CD4-positive, alpha-beta T cell (primary cell): Measurements from ENCODE around the gene CCDC15. TPM values are rescaled to one million over a fixed set of nuclear protein-coding genes. Genes with fewer than 3 reads are reported as not detected.
"Not testable (repeated sequence)": the region's sequence is repeated elsewhere in the genome, so short reads cannot be mapped to it uniquely, and the experiment has no call there.

Experiments
- ATAC-seq: fragments of 200-7000 bp; cut with Tn5 transposase; one replicate; pipeline ENCODE4 v1.10.0; 2022; ENCODE audit warnings: mild to moderate bottlenecking; ENCODE audit not compliant: poor library complexity
- CTCF ChIA-PET: fragments of 350-600 bp; sonication (Branson Sonifier 250); formaldehyde crosslinking; loops from one replicate; lab custom pipeline; 2021; ENCODE audit warnings: antibody characterized with exemption, inconsistent platforms; lab: Charles Lee
- POLR2A ChIA-PET: fragments of 350-600 bp; sonication (Branson Sonifier 250); formaldehyde crosslinking; loops from one replicate; lab custom pipeline; 2021; ENCODE audit warnings: antibody characterized with exemption, inconsistent platforms; lab: Charles Lee
- DNase-seq, 14 experiments: peaks; one replicate each; pipeline ENCODE4 v3.0.0-alpha.2; 2013 to 2020; ENCODE audit warnings: mixed read lengths in 2 of 14
- H3K27ac ChIP-seq, 2 donors: one replicate each; pipeline versions ENCODE4 v1.5.1 to v1.7.0; 2013; ENCODE audit warnings: low read length in 2 of 2, low read depth in 1 of 2, mild to moderate bottlenecking in 1 of 2
- H3K27me3 ChIP-seq, 2 experiments: 1 replicate in 1 of 2; 2 replicates in 1 of 2; pipeline versions ENCODE4 v1.6.1 to v1.7.0; 2013; ENCODE audit warnings: low read length in 2 of 2, control low read depth in 1 of 2, mild to moderate bottlenecking in 1 of 2, moderate library complexity in 1 of 2; ENCODE audit not compliant: insufficient read depth in 2 of 2, control insufficient read depth in 1 of 2
- H3K36me3 ChIP-seq: one replicate; pipeline ENCODE4 v1.6.1; 2013; ENCODE audit warnings: low read length, control low read depth; ENCODE audit not compliant: insufficient read depth
- H3K4me1 ChIP-seq: one replicate; pipeline ENCODE4 v1.6.1; 2013; ENCODE audit warnings: low read length, control low read depth; ENCODE audit not compliant: insufficient read depth
- H3K4me3 ChIP-seq: one replicate; pipeline ENCODE4 v1.5.1; 2013; ENCODE audit warnings: mild to moderate bottlenecking, low read length, moderate library complexity
- H3K9me3 ChIP-seq, 2 experiments: 1 replicate in 1 of 2; 2 replicates in 1 of 2; pipeline versions ENCODE4 v1.6.1 to v1.7.0; 2013; ENCODE audit warnings: low read length in 2 of 2, mild to moderate bottlenecking in 2 of 2, control low read depth in 1 of 2, moderate library complexity in 1 of 2; ENCODE audit not compliant: control insufficient read depth in 1 of 2, insufficient read depth in 1 of 2
- H3K27ac Mint-ChIP-seq: one replicate; pipeline ENCODE4 v1.8.0; 2020; ENCODE audit warnings: mixed read lengths
- H3K27me3 Mint-ChIP-seq: one replicate; pipeline ENCODE4 v1.8.0; 2021; ENCODE audit warnings: mixed read lengths
- H3K36me3 Mint-ChIP-seq: one replicate; pipeline ENCODE4 v1.8.0; 2021; ENCODE audit warnings: low read depth, mixed read lengths
- H3K4me1 Mint-ChIP-seq: one replicate; pipeline ENCODE4 v1.8.0; 2021; ENCODE audit warnings: low read depth, mixed read lengths
- H3K4me3 Mint-ChIP-seq: one replicate; pipeline ENCODE4 v1.8.0; 2020; ENCODE audit warnings: mild to moderate bottlenecking, mixed read lengths
- H3K9me3 Mint-ChIP-seq: one replicate; pipeline ENCODE4 v1.8.0; 2020; ENCODE audit warnings: mixed read lengths
- intact Hi-C, 2 experiments: fragments of 100-400 bp; cut with DNase I in 1 of 2; cut with micrococcal nuclease in 1 of 2; formaldehyde crosslinking; loops; one replicate each; pipeline versions ENCODE4 v1.15.1 to v1.9.0; 2023 to 2025; cut with DNase I, micrococcal nuclease
- total RNA-seq, 174 experiments: library from RNA in 2 of 174; stranded (reverse) in 2 of 174; gene quantifications; one replicate each; pipeline ENCODE4 v1.2.3 and lab custom pipeline; 2021 to 2026
- TF ChIP-seq, protein P1 (sequence below): fragments of 200-600 bp; IDR thresholded peaks from one replicate; pipeline ENCODE4 v1.8.0; 2022; ENCODE audit warnings: antibody characterized with exemption, mild to moderate bottlenecking

CCDC15 gene
- total RNA-seq, 2 experiments from 2014 or later: 0.89 to 1.1 TPM

DNA sequence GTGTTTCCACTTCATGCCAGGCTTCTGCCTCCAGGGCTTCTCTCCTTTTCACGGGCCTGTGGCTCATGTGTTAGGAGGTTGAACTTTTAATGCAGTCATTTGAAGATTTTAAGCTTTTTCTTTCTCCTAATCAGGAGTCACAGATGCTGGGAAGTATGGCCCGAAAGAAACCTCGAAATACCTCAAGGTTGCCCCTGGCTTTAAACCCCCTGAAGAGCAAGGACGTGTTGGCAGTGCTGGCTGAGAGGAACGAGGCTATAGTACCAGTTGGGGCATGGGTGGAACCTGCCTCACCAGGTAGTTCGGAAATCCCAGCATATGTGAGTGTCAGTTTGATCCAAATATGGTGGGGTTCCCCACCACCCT lies 571 bp downstream of the CCDC15 start:
- POLR2A ChIA-PET: interaction anchor here (0.7 to 3.0 kb wide), 9 partner anchors 11 to 281 kb away, joined by 3 to 30 read pairs (median 8); partner anchors contain the start of genes MSANTD2, SIAE, SPA17 and TMEM218
- Histone ChIP-seq H3K36me3 (no peaks in the 10 kb centered on the region), H3K9me3 (no peaks in the 10 kb centered on the region), H3K4me1 (peaks cover 36% of the 10 kb centered on the region), H3K27me3 (no peaks in the 10 kb centered on the region), H3K27ac (peak overlapping the region; percentile 74 to 90), H3K4me3 (peak overlapping the region; percentile 87)
- no peak overlapping the region for H3K27ac Mint-ChIP-seq
- intact Hi-C loops: loop anchor here (1.0 to 10.0 kb wide), 10 partner anchors 78 to 1260 kb away; partner anchors contain the start of genes CDON (in 1 of the 2), EI24 (in 1 of the 2), FAM118B (in 1 of the 2) and RPUSD4 (in 1 of the 2)
- no peaks in the 10 kb centered on the region for H3K36me3 Mint-ChIP-seq
- no peaks in the 10 kb centered on the region for H3K4me1 Mint-ChIP-seq
- CTCF ChIA-PET: interaction anchor here (1.0 kb wide), 1 partner anchor 78 kb away, joined by 3 read pairs; no protein-coding TSS in a partner anchor
- TF ChIP-seq, protein P1, sequence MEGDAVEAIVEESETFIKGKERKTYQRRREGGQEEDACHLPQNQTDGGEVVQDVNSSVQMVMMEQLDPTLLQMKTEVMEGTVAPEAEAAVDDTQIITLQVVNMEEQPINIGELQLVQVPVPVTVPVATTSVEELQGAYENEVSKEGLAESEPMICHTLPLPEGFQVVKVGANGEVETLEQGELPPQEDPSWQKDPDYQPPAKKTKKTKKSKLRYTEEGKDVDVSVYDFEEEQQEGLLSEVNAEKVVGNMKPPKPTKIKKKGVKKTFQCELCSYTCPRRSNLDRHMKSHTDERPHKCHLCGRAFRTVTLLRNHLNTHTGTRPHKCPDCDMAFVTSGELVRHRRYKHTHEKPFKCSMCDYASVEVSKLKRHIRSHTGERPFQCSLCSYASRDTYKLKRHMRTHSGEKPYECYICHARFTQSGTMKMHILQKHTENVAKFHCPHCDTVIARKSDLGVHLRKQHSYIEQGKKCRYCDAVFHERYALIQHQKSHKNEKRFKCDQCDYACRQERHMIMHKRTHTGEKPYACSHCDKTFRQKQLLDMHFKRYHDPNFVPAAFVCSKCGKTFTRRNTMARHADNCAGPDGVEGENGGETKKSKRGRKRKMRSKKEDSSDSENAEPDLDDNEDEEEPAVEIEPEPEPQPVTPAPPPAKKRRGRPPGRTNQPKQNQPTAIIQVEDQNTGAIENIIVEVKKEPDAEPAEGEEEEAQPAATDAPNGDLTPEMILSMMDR: no peak
- peak in 2 of 14 experiments; percentile 4 to 15 for DNase-seq
- ATAC-seq: no peak
- no peak overlapping the region for H3K4me3 Mint-ChIP-seq
- no peaks in the 10 kb centered on the region for H3K27me3 Mint-ChIP-seq
- H3K9me3 Mint-ChIP-seq: no peaks in the 10 kb centered on the region

DNA sequence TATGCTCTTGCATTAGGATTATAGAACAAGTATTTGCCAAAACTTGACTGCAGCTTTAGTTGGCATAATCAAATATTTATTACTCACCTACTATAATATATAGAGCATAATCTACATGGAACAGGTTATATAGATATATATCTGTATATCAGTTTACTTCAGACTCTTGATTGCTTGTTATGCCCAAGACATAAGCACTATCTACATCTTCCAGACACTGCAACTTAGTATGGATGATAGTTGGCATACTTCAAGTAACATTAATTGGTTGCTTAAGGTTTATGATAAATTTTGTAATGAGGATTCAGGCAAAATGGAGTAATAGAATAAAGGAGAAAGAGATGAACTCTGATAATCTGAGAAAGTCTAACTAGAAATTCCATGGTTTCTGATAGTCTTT lies 1.0 kb downstream of the CCDC15 start:
- H3K36me3 ChIP-seq: no peaks in the 10 kb centered on the region
- no peaks in the 10 kb centered on the region for H3K27me3 ChIP-seq
- ChIA-PET CTCF (interaction anchor here (1.0 kb wide), 1 partner anchor 79 kb away, joined by 3 read pairs; no protein-coding TSS in a partner anchor), POLR2A (interaction anchor here (1.1 to 3.0 kb wide), 6 partner anchors 14 to 281 kb away, joined by 4 to 30 read pairs (median 12); partner anchors contain the start of genes SIAE, SPA17 and TMEM218)
- no peak overlapping the region for H3K4me3 ChIP-seq
- Mint-ChIP-seq H3K9me3 (no peaks in the 10 kb centered on the region), H3K36me3 (no peaks in the 10 kb centered on the region), H3K4me1 (no peaks in the 10 kb centered on the region), H3K27ac (no peak overlapping the region), H3K4me3 (no peak overlapping the region), H3K27me3 (no peaks in the 10 kb centered on the region)
- ATAC-seq: no peak
- DNase-seq: no peak
- intact Hi-C loops: loop anchor here (2.0 to 10.0 kb wide), 10 partner anchors 78 to 1327 kb away; partner anchors contain the start of genes CDON (in 1 of the 2), EI24 (in 1 of the 2), FAM118B (in 1 of the 2) and HYLS1 (in 1 of the 2)
- H3K27ac ChIP-seq: no peak overlapping the region
- no peaks in the 10 kb centered on the region for H3K9me3 ChIP-seq
- TF ChIP-seq, protein P1: no peak
- H3K4me1 ChIP-seq: peaks cover 31% of the 10 kb centered on the region

DNA sequence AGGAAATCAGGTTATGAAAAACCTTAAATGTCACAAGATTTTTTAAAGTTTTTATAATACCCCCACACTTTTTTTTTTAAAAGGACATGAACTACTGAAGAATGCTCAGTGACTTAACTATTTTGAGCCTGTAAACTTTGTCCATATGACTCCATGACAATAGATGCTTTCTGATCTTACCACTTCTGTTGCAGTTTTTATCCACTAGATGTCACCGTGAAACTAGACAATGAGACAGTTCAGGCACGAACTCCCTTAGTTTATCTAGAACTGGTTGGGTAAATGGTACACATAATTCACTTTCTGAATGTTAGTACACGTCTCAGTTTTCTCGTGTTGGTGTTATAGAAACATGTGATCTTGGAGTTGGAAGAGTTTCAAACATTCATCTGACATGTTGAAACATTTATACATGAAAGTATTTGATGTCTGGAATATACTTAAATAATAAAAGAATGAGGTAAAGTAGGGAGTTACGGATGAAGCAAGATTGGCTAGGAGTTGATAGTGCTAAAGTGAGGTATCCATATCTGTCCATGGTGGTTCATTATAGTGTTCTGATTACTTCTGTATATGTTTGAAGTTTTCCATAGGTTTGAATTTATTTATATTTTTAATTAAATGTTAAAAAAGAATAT lies 8.1 kb downstream of the CCDC15 start:
- no peaks in the 10 kb centered on the region for H3K27me3 Mint-ChIP-seq
- peak in 4 of 14 experiments; percentile 16 to 82 (median 80) for DNase-seq

DNA sequence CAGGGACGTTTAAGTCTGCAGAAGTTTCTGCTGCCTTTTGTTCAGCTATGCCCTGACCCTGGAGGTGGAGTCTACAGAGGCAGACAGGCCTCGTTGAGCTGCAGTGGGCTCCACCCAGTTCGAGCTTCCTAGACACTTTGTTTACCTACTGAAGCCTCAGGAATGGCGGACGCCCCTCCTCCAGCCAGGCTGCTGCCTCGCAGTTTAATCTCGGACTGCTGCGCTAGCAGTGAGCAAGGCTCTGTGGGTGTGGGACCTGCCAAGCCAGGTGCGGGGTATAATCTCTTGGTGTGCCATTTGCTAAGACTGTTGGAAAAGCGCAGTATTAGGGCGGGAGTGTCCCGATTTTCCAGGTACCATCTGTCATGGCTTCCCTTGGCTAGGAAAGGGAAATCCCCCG lies 14.2 kb downstream of the CCDC15 start:
- H3K27ac ChIP-seq, CTCF ChIA-PET, H3K4me1 ChIP-seq, H3K9me3 ChIP-seq, H3K4me3 Mint-ChIP-seq, DNase-seq, H3K4me1 Mint-ChIP-seq, H3K27me3 Mint-ChIP-seq, H3K36me3 ChIP-seq, H3K4me3 ChIP-seq, H3K27me3 ChIP-seq, H3K9me3 Mint-ChIP-seq, intact Hi-C loops, ATAC-seq, POLR2A ChIA-PET, H3K27ac Mint-ChIP-seq: not testable (repeated sequence)
- peaks cover 11% of the 10 kb centered on the region for H3K36me3 Mint-ChIP-seq

More for the DNA sequence above, 8.1 kb downstream of the CCDC15 start:
- H3K4me1 Mint-ChIP-seq: no peaks in the 10 kb centered on the region
- TF ChIP-seq, protein P1: peak; percentile 82
- CTCF ChIA-PET: interaction anchor here (1.3 kb wide), 1 partner anchor 384 kb away, joined by 3 read pairs; no protein-coding TSS in a partner anchor
- no peak overlapping the region for H3K27ac Mint-ChIP-seq
- intact Hi-C loops: loop anchor here (1.0 to 5.0 kb wide), 5 partner anchors 179 to 910 kb away; no protein-coding TSS in a partner anchor
- Histone ChIP-seq H3K4me3 (no peak overlapping the region), H3K27ac (no peak overlapping the region), H3K9me3 (no peaks in the 10 kb centered on the region), H3K27me3 (no peaks in the 10 kb centered on the region), H3K36me3 (no peaks in the 10 kb centered on the region), H3K4me1 (no peaks in the 10 kb centered on the region)
- H3K4me3 Mint-ChIP-seq: no peak overlapping the region
- ATAC-seq: peak; percentile 98
- no peaks in the 10 kb centered on the region for H3K36me3 Mint-ChIP-seq
- POLR2A ChIA-PET: no interaction called here
- H3K9me3 Mint-ChIP-seq: no peaks in the 10 kb centered on the region
